K562 (cell line): ENCODE measurements around the gene RPS19. TPM values are rescaled to one million over a fixed set of nuclear protein-coding genes. Genes with fewer than 3 reads are reported as not detected.

Source experiments
- ATAC-seq: fragments of 200-7000 bp; cut with Tn5 transposase; 3 replicates; pipeline ENCODE4 v1.9.1; 2020; ENCODE audit warnings: moderate library complexity
- BruUV-seq: library from RNA; stranded (reverse); fragments of 400-500 nt; replicated peaks from 2 replicates; lab custom pipeline; 2021; lab: Mats Ljungman, UMichigan
- CTCF ChIA-PET: fragments of 300-600 bp; formaldehyde crosslinking; extraction: SDS; loops from one replicate; lab custom pipeline; 2021; ENCODE audit warnings: low intra/inter-chr PET ratio; lab: Yijun Ruan, JAX
- POLR2A ChIA-PET: fragments of 300-600, 350-650 bp; sonication (Branson Sonifier 250); formaldehyde crosslinking; extraction: SDS; loops from one replicate; lab custom pipeline; 2021; ENCODE audit warnings: antibody characterized with exemption, inconsistent platforms; lab: Yijun Ruan, JAX
- DNase-seq, 4 experiments: peaks; one replicate each; pipeline versions ENCODE4 v3.0.0 to v3.0.0-alpha.2; 2011 to 2018; ENCODE audit warnings: low spot score in 3 of 4, mixed read lengths in 3 of 4; ENCODE audit errors: extremely low read depth in 1 of 4
- FAIRE-seq: peaks from 2 replicates; lab custom pipeline; 2011; peaks lifted over from hg19 to GRCh38; lab: Jason Lieb, UNC
- H2AFZ ChIP-seq: 2 replicates; pipeline ENCODE4 v1.6.0; 2011; ENCODE audit warnings: low read depth, low read length, control low read depth, inconsistent platforms
- H3K27ac ChIP-seq: fragments of 200-600 bp; 3 replicates; pipeline ENCODE4 v1.8.0; 2011; ENCODE audit warnings: low read depth, mild to moderate bottlenecking, control low read depth, inconsistent platforms, low read length, moderate library complexity, mixed read lengths; ENCODE audit errors: extremely low read depth
- H3K27me3 ChIP-seq, 2 experiments: fragments of 300-600 bp in 1 of 2; 2 replicates in 1 of 2; 3 replicates in 1 of 2; pipeline versions ENCODE4 v1.6.0 to v1.8.0; 2011; ENCODE audit warnings: inconsistent platforms in 2 of 2, low read length in 2 of 2, mild to moderate bottlenecking in 1 of 2, mixed read lengths in 1 of 2, moderate library complexity in 1 of 2; ENCODE audit not compliant: control insufficient read depth in 2 of 2, insufficient read depth in 2 of 2
- H3K36me3 ChIP-seq: fragments of 300-600 bp; 3 replicates; pipeline ENCODE4 v1.8.0; 2011; ENCODE audit warnings: mild to moderate bottlenecking, low read length, inconsistent platforms; ENCODE audit not compliant: control insufficient read depth, insufficient read depth
- H3K4me1 ChIP-seq, 2 experiments: fragments of 200-600 bp in 1 of 2; replicated peaks in 1 of 2; 2 replicates in 1 of 2; 3 replicates in 1 of 2; pipeline versions ENCODE4 v1.5.1 to v1.8.0; 2011; ENCODE audit warnings: inconsistent platforms in 2 of 2, low read length in 2 of 2, mild to moderate bottlenecking in 1 of 2, mixed read lengths in 1 of 2, moderate library complexity in 1 of 2; ENCODE audit not compliant: control insufficient read depth in 2 of 2, insufficient read depth in 2 of 2
- H3K4me2 ChIP-seq: 2 replicates; pipeline ENCODE4 v1.6.1; 2011; ENCODE audit warnings: low read length, control low read depth, inconsistent platforms, mixed read lengths; ENCODE audit not compliant: insufficient read depth
- H3K4me3 ChIP-seq: fragments of 200-600 bp; sonication (generic), shearing (Covaris generic); 2 replicates; pipeline ENCODE4 v1.5.1; 2016; ENCODE audit warnings: control low read depth, inconsistent platforms
- H3K79me2 ChIP-seq: fragments of 200-600 bp; 3 replicates; pipeline ENCODE4 v1.8.0; 2011; ENCODE audit warnings: low read length, inconsistent platforms; ENCODE audit not compliant: control insufficient read depth, insufficient read depth
- H3K9ac ChIP-seq, 2 experiments: 2 replicates each; pipeline versions ENCODE4 v1.6.0 to v1.6.1; 2011; ENCODE audit warnings: low read depth in 2 of 2, low read length in 2 of 2, control low read depth in 1 of 2, inconsistent platforms in 1 of 2, mild to moderate bottlenecking in 1 of 2, mixed read lengths in 1 of 2; ENCODE audit not compliant: insufficient read depth in 1 of 2
- H3K9me1 ChIP-seq: one replicate; pipeline ENCODE4 v1.6.0; 2011; ENCODE audit warnings: inconsistent platforms, mild to moderate bottlenecking, low read length, moderate library complexity; ENCODE audit not compliant: control insufficient read depth, insufficient read depth
- H3K9me3 ChIP-seq: replicated peaks from 2 replicates; pipeline ENCODE4 v1.5.1; 2011; ENCODE audit warnings: low read depth, low read length, inconsistent platforms; ENCODE audit not compliant: control insufficient read depth, insufficient read depth
- H4K20me1 ChIP-seq: replicated peaks from 2 replicates; pipeline ENCODE4 v1.6.1; 2011; ENCODE audit warnings: low read length, inconsistent platforms, mixed read lengths; ENCODE audit not compliant: control insufficient read depth, insufficient read depth
- ATF4 ChIP-seq: fragments of 450-650 bp; formaldehyde crosslinking; IDR thresholded peaks from 2 replicates; pipeline ENCODE4 v1.4.0; 2022; ENCODE audit warnings: mild to moderate bottlenecking, moderate library complexity
- CSDE1 ChIP-seq, 2 experiments: fragments of 450-650 bp; IDR thresholded peaks; 2 replicates each; pipeline ENCODE4 v1.6.1; 2016; ENCODE audit warnings: mild to moderate bottlenecking in 1 of 2
- EZH2 ChIP-seq: IDR thresholded peaks from 2 replicates; pipeline ENCODE4 v1.6.1; 2012; ENCODE audit warnings: low read depth, mild to moderate bottlenecking, inconsistent platforms, low read length, borderline replicate concordance
- HNRNPH1 ChIP-seq: fragments of 200-400 bp; formaldehyde crosslinking; optimal IDR thresholded peaks from 2 replicates; pipeline ENCODE3; 2017; ENCODE audit warnings: low read depth, mild to moderate bottlenecking, low read length, moderate library complexity
- KAT7 ChIP-seq: sonication (generic); formaldehyde crosslinking; IDR thresholded peaks from 2 replicates; pipeline ENCODE4 v1.8.0; 2022; ENCODE audit warnings: missing genetic modification reagents, mild to moderate bottlenecking, borderline replicate concordance
- SAFB ChIP-seq: fragments of 200-400 bp; formaldehyde crosslinking; IDR thresholded peaks from 2 replicates; pipeline ENCODE4 v1.6.1; 2017; ENCODE audit warnings: low read depth, low read length, borderline replicate concordance
- ZBTB1 ChIP-seq: sonication (generic); formaldehyde crosslinking; IDR thresholded peaks from 2 replicates; pipeline ENCODE4 v1.8.1; 2023; ENCODE audit warnings: missing genetic modification reagents, low read depth, mild to moderate bottlenecking, borderline replicate concordance
- ZFP91 ChIP-seq: sonication (generic); formaldehyde crosslinking; IDR thresholded peaks from 2 replicates; pipeline ENCODE4 v1.8.0; 2022; ENCODE audit warnings: mild to moderate bottlenecking, missing genetic modification reagents
- ZNF347 ChIP-seq: fragments of 450-650 bp; formaldehyde crosslinking; IDR thresholded peaks from 2 replicates; pipeline ENCODE4 v1.4.0; 2020; ENCODE audit warnings: low read depth, mild to moderate bottlenecking, moderate library complexity
- WGBS: fragments of 100-300 bp; shearing (Covaris generic); methylation state at CpG from one replicate; pipeline ENCODE4 v1.1.6; 2016; ENCODE audit warnings: low coverage, mixed read lengths; ENCODE audit not compliant: insufficient coverage; ENCODE audit errors: missing lambda C conversion rate; 5-methylcytosine and 5-hydroxymethylcytosine counted together
- in situ Hi-C: fragments of 300-500 bp; cut with MboI; formaldehyde crosslinking; loops from 4 replicates; pipeline ENCODE4 v1.15.0; 2018; ENCODE audit warnings: inconsistent platforms, mixed read lengths
- intact Hi-C: fragments of 100-400 bp; cut with micrococcal nuclease; formaldehyde crosslinking; loops from 2 replicates; pipeline ENCODE4 v1.14.2; 2022
- polyA plus RNA-seq, 8 experiments: library from polyadenylated mRNA; depleted of rRNA in 4 of 8; stranded (reverse) in 5 of 8; unstranded in 3 of 8; fragments of >200 nt; fragmentation: Nextera tagmentation in 2 of 8; fragmentation: Illumina TruSeq in 1 of 8; extraction: Ambion mirVana in 2 of 8; extraction: Trizol in 1 of 8; gene quantifications; 2 replicates each; pipeline versions ENCODE4 v1.2.1 to v1.2.3, GENCODE V29; 2011 to 2014; ENCODE audit warnings: inconsistent platforms in 1 of 8, missing spikeins in 1 of 8
- total RNA-seq, 7 experiments: library from RNA; depleted of rRNA in 6 of 7; stranded (reverse); fragments of >200 nt in 6 of 7; fragmentation: Illumina TruSeq in 2 of 7; extraction: Trizol in 2 of 7; gene quantifications; 2 replicates each; pipeline versions ENCODE4 v1.2.1 to v1.2.3, GENCODE V29; 2011 to 2021; ENCODE audit warnings: low replicate concordance in 1 of 7

The RPS19 gene
- total and polyA plus RNA-seq, 9 of the 15 experiments (the other 6 are each of a cell fraction or from before 2014, with no cell fraction given), result 1,964 to 3,408 (median 2,747) TPM

- peaks cover 29% of the 10 kb centered on the region; the same call in 1 of the 2 replicates for H4K20me1 ChIP-seq
- peaks cover 0 to 26% of the 10 kb centered on the region in 2 experiments; a peak in 2 of 5 replicates for H3K4me1 ChIP-seq
- DNase-seq, result no peak
- TF ChIP-seq ATF4 (CRISPR knock-in tag) (no peak), EZH2 (peak; percentile 89; the same call in 1 of the 2 replicates), HNRNPH1 (no peak), SAFB (no peak), ZBTB1 (CRISPR knock-in tag) (no peak), CSDE1 (IDR thresholded peaks at IDR 0.05) (no peak), ZNF347 (CRISPR knock-in tag) (no peak), KAT7 (CRISPR knock-in tag) (no peak), ZFP91 (CRISPR knock-in tag) (no peak)
- H3K9me3 ChIP-seq, result no peaks in the 10 kb centered on the region
- no peaks in the 10 kb centered on the region for H3K9me1 ChIP-seq
- peaks cover 32 to 69% of the 10 kb centered on the region in 2 experiments for H3K27me3 ChIP-seq
- no peak overlapping the region for H3K9ac ChIP-seq
- POLR2A ChIA-PET, result no interaction called here
- no peak for FAIRE-seq
- H3K4me3 ChIP-seq, result no peak overlapping the region
- H2AFZ ChIP-seq, result no peak overlapping the region
- intact Hi-C loops, result no loop called here
- in situ Hi-C loops, result no loop called here
- H3K27ac ChIP-seq, result no peak overlapping the region
- no peaks in the 10 kb centered on the region for H3K36me3 ChIP-seq
- 4% methylated on average over 30 of the region's 38 CpGs for WGBS
- BruUV-seq, result no TSS peak
- CTCF ChIA-PET, result no interaction called here
- ATAC-seq, result no peak
- H3K79me2 ChIP-seq, result no peaks in the 10 kb centered on the region
- H3K4me2 ChIP-seq, result no peak overlapping the region
Measured at GRCh38 chr19:41915021-41915775, 55.1 kb downstream of the RPS19 start.
